Stimulated activated memory B cell treated with anti-CD40 and anti-IgM and Interleukin-4, amounts not matched to agents 10 μg/mL and 1 μg/mL and 100 μg/mL, for 72 hours (primary cell): ENCODE measurements around the gene NLRC5.
"Not testable (repeated sequence)": the region's sequence is repeated elsewhere in the genome, so short reads cannot be mapped to it uniquely, and the experiment has no call there.

Experiments used
- ATAC-seq: fragments of 150-1000 bp; cut with Tn5 transposase; 2 replicates; pipeline ENCODE4 v1.10.0; 2021
- H3K27ac Mint-ChIP-seq: one replicate; pipeline ENCODE4 v1.8.0; 2022; ENCODE audit warnings: mild to moderate bottlenecking, mixed read lengths
- H3K27me3 Mint-ChIP-seq: one replicate; pipeline ENCODE4 v1.8.0; 2022; ENCODE audit warnings: mixed read lengths
- H3K36me3 Mint-ChIP-seq: one replicate; pipeline ENCODE4 v1.8.0; 2022; ENCODE audit warnings: mixed read lengths
- H3K4me1 Mint-ChIP-seq: one replicate; pipeline ENCODE4 v1.8.0; 2022; ENCODE audit warnings: mixed read lengths
- H3K4me3 Mint-ChIP-seq: one replicate; pipeline ENCODE4 v1.8.0; 2022; ENCODE audit warnings: mild to moderate bottlenecking, moderate library complexity, mixed read lengths
- H3K9me3 Mint-ChIP-seq: one replicate; pipeline ENCODE4 v1.8.0; 2022; ENCODE audit warnings: mixed read lengths

NLRC5 gene

DNA sequence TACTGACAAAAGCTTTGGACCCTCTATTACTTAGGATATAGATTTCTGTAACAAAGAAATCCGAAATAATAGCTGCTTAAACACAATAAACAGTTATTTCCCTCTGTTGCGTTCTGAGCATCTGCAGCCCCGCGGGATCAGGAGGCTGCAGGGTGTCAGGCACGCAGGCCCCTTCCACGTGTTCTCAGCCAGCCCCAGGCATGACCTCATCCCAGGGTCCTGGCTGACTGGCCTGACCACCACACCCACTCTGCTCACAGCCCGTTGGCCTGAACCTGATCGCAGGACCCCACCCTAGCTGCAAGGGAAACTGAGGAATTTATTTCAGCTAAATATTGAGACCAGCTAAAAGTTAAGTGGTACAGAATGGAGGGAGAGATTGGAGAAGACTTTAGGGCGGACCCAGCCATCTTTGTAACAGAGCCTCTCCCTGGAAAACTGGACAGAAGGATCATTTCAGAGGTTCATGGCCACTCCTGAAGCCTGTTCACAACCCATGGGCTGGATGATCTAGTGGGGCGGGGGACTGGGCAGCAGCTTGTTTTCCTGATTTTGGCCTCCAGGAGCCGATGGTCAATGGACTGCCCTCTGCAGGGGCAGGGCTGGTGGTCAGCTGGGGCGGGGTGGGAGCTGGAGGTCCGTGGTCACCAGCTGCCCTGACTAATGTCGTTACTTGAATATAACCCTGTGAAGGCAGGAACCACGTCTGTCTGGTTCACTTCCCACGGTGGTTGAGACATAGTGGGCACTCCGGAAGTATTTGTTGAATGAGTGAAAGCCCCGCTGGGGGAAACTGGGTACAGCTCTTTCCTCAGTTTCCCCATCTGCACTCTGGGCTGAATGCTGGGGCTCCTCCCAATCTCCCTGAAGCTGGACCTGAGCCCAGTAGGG is 16.7 kb upstream of the NLRC5 start:
- H3K27me3 Mint-ChIP-seq, result no peaks in the 10 kb centered on the region
- no peak for ATAC-seq
- H3K27ac Mint-ChIP-seq, result peak overlapping the region; percentile 92
- H3K36me3 Mint-ChIP-seq, result peaks cover 5% of the 10 kb centered on the region
- no peaks in the 10 kb centered on the region for H3K9me3 Mint-ChIP-seq
- H3K4me3 Mint-ChIP-seq, result no peak overlapping the region
- H3K4me1 Mint-ChIP-seq, result peaks cover 98% of the 10 kb centered on the region

DNA sequence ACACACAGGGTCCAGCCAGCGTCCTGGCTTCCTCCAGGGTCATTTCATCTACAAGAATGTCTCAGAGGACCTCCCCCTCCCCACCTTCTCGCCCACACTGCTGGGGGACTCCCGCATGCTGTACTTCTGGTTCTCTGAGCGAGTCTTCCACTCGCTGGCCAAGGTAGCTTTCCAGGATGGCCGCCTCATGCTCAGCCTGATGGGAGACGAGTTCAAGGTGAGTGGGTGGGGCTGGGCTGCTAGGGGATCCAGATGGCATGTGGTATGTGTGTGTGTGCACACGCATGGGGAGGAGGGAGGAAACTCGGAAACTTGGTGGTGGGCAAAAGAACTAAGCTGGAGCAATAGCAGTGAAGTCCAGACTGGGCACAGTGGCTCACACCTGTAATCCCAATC is 16.1 kb upstream of the NLRC5 start:
- Mint-ChIP-seq H3K4me1 (peaks cover 92% of the 10 kb centered on the region), H3K9me3 (no peaks in the 10 kb centered on the region), H3K36me3 (peaks cover 5% of the 10 kb centered on the region), H3K4me3 (peak overlapping the region; percentile 27), H3K27ac (peak overlapping the region; percentile 92), H3K27me3 (no peaks in the 10 kb centered on the region)
- no peak for ATAC-seq

DNA sequence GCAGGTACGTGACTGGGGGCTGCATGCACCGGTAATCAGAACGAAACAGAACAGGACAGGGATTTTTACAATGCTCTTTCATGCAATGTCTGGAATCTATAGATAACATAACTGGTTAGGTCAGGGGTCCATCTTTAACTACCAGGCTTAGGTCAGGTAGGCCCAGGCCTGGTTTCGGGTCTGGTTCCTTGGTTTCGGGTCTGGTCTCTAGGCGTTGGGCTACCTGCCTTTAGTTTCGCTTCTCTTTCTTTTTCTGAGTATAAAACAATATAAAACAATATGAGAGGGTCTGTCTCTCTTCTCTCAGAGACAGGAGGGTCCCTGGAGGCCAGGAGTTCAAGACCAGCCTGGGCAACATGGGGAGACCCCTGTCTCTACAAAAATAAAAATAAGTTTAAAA is 15.5 kb upstream of the NLRC5 start:
- H3K27me3 Mint-ChIP-seq, H3K9me3 Mint-ChIP-seq, ATAC-seq, H3K36me3 Mint-ChIP-seq: not testable (repeated sequence)
- Mint-ChIP-seq H3K27ac (peak overlapping the region; percentile 92), H3K4me3 (peak overlapping the region; percentile 11), H3K4me1 (peaks cover 86% of the 10 kb centered on the region)

DNA sequence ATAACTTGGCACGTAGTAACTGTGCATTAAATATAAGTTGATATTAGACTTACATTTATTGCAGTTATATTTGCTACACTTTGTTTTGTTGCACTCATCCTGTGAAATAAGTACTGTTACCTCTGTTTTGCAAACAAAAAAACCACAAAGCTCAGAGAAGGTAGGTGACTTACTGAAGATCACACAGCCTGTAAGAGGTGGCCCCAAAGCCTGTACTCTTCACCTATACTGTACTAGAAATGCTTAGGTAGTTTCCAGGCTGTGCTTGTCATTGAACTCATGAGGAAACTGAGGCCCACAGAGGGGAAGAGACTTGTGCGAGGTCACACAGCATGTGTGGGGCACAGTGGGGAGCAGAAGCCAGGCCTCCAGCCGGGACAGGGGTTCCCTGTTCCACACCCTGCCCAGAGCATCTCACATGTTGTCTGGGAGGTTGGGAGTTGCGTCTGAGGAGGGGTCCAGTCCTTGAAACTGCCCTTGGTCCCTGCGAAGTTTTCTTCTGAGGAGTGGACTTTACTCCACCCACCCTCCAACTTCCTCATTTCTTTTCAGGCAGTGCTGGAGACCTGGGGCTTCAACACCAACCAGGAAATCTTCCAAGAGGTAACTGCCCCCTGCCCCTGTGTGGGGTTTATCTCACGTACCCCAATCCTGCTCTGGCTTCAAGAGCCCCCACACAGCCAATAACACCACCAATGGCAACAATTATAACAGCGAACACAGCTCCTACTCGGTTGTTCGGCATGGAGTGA is 14.6 kb upstream of the NLRC5 start:
- H3K27ac Mint-ChIP-seq, result peak overlapping the region; percentile 92
- peaks cover 5% of the 10 kb centered on the region for H3K36me3 Mint-ChIP-seq
- no peak overlapping the region for H3K4me3 Mint-ChIP-seq
- peaks cover 87% of the 10 kb centered on the region for H3K4me1 Mint-ChIP-seq
- ATAC-seq, result no peak
- H3K27me3 Mint-ChIP-seq, result no peaks in the 10 kb centered on the region
- H3K9me3 Mint-ChIP-seq, result no peaks in the 10 kb centered on the region

DNA sequence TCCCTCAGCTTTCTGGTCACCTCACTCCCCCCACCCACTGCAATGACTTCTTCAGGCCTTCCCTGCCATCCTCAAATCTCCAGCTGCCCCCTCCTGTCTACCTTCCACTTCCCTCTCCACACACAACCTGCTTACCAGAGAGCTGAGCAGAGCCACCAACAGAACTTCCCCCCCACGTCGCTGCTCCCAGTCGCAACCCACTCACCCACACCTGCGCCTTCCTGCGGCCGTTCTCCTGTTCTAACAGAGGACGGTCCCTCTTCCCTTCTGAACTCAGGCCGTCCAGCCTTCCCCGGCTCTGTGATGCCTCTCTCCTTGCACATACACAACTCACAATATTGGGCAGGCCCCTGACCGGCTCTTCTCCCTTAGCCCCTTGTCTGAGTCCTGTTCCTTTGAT is 13.6 kb upstream of the NLRC5 start:
- no peaks in the 10 kb centered on the region for H3K9me3 Mint-ChIP-seq
- H3K27me3 Mint-ChIP-seq, result no peaks in the 10 kb centered on the region

DNA sequence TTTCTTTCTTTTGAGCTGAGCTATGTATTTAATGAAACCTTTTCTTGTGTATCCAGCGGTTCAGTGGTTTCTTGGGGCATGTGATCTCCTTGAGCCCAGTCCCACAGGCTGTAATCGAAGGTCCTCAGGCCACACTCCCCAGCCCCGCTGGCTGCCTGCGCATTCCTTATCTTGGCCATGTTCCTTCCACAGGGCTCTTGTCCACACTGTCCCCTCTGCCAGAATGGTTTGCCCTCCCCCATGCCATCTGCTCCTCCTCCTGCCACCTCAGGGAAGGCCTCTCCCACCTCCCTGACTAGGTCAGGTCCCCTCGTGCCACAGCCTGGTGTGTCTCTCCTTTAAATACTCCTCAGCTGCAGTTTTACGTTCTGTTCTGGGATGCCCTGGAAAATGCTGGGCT is 12.1 kb upstream of the NLRC5 start:
- ATAC-seq, result no peak
- Mint-ChIP-seq H3K36me3 (peaks cover 24% of the 10 kb centered on the region), H3K27ac (peak overlapping the region; percentile 92), H3K9me3 (no peaks in the 10 kb centered on the region), H3K4me3 (no peak overlapping the region), H3K4me1 (peaks cover 87% of the 10 kb centered on the region), H3K27me3 (no peaks in the 10 kb centered on the region)

More for the DNA sequence above, 13.6 kb upstream of the NLRC5 start:
- no peak for ATAC-seq
- H3K4me3 Mint-ChIP-seq, result no peak overlapping the region
- peaks cover 87% of the 10 kb centered on the region for H3K4me1 Mint-ChIP-seq
- peaks cover 12% of the 10 kb centered on the region for H3K36me3 Mint-ChIP-seq
- H3K27ac Mint-ChIP-seq, result peak overlapping the region; percentile 92

DNA sequence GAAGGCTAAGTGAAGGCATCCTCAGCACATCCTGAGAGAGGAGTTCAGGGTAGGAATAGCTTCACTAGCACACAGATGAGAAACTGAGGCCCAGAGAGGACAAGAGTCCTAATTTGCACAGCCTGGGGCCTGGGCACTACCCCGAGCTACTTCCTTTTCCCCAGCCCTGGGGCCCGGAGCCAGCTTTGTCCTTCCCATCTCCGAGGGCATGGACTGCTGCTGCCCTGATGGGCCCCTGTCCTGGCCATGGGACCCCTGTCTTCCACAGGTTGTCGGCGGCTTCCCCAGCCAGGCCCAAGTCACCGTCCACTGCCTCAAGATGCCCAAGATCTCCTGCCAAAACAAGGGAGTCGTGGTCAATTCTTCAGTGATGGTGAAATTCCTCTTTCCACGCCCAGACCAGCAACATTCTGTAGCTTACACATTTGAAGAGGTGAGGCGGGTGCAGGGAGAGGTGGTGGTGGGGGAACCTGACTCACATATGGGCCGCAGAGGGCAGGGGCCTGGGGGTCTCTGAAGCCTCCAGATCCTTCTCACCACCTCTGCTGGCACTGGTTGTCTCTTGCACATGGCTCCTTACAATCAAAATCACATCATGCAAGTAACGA is 11.4 kb upstream of the NLRC5 start:
- Mint-ChIP-seq H3K9me3 (no peaks in the 10 kb centered on the region), H3K4me3 (no peak overlapping the region), H3K27ac (peak overlapping the region; percentile 92)

DNA sequence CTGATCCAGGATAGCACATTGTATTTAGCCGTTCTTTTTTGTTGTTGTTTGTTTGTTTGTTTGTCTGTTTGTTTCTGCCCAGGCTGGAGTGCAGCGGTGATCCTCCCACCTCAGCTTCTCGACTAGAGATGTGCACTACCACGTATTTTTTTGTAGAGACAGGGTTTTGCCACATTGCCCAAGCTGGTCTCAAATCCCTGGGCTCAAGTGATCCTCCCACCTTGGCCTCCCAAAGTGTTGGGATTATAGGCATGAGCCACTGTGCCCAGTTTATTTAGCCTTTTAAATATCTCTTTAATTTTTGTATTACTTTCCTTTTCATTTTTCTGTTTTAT is 9.2 kb upstream of the NLRC5 start:
- Mint-ChIP-seq H3K9me3 (no peaks in the 10 kb centered on the region), H3K27me3 (no peaks in the 10 kb centered on the region), H3K4me3 (no peak overlapping the region), H3K4me1 (peaks cover 87% of the 10 kb centered on the region), H3K27ac (peak overlapping the region; percentile 99), H3K36me3 (peaks cover 44% of the 10 kb centered on the region)
- no peak for ATAC-seq

More for the DNA sequence above, 11.4 kb upstream of the NLRC5 start:
- H3K36me3 Mint-ChIP-seq, result peaks cover 31% of the 10 kb centered on the region
- H3K27me3 Mint-ChIP-seq, result no peaks in the 10 kb centered on the region
- no peak for ATAC-seq
- H3K4me1 Mint-ChIP-seq, result peaks cover 87% of the 10 kb centered on the region

DNA sequence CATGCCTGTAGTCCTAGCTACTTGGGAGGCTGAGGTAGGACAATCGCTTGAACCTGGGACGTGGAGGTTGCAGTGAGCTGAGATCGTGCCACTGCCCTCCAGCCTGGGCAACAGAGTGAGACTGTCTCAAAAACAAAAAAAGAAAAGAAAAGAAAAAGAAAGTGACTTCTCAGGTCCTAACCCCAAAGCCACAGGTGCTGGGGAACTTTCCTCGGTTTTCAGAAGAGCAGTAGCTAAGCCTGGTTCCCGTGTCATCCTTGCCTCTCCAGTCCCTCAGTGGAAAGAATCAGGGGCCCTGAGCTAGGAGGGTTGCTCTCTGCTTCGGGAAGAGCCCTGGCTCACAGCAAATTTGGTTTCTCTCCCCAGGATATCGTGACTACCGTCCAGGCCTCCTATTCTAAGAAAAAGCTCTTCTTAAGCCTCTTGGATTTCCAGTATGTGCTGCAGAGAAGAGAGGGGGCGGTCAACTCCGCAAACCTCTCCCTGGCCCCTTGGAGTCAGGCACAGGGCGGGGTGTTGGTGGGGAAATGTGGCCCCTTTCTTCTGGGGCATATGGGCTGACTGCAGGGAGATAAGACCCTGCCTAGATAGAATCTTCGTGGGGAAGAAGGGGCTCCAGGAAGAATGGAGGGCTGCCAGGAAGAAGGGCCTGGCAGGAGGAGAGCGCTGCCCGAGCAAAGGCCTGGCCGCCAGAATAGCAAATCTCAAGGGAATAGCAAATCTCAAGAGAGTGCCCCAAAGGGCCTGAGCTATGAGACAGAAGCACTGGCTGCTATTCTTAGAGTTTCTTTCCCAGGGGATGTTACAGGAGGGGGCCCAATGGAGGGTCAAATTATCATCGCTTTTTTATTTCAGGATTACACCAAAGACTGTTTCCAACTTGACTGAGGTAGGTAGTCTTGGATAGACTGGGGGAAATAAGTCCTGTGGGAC is 8.3 kb upstream of the NLRC5 start:
- peaks cover 87% of the 10 kb centered on the region for H3K4me1 Mint-ChIP-seq
- peak overlapping the region; percentile 99 for H3K27ac Mint-ChIP-seq
- ATAC-seq, result peak; percentile 79
- no peaks in the 10 kb centered on the region for H3K27me3 Mint-ChIP-seq
- peak overlapping the region; percentile 63 for H3K4me3 Mint-ChIP-seq
- H3K9me3 Mint-ChIP-seq, result no peaks in the 10 kb centered on the region
- peaks cover 44% of the 10 kb centered on the region for H3K36me3 Mint-ChIP-seq

DNA sequence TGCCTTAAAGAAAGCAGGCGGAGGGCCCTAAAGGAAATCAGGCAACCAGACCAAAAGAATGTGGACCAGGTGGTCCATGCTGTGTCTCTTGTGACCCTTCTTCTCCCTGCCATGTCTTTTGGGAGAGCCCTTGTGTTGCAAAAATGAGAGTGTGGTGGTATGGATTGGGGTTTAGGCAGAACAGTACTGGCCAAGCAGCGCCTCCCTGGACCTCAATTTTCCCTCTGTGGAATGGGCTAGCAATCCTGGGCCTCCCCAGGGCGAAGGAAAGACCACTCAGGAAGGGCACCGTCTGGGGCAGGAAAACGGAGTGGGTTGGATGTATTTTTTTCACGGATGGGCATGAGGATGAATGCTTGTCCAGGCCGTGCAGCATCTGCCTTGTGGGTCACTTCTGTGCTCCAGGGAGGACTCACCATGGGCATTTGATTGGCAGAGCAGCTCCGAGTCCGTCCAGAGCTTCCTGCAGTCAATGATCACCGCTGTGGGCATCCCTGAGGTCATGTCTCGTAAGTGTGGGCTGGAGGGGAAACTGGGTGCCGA is 7.6 kb upstream of the NLRC5 start:
- Mint-ChIP-seq H3K4me1 (peaks cover 87% of the 10 kb centered on the region), H3K4me3 (peak overlapping the region; percentile 63), H3K27ac (peak overlapping the region; percentile 99), H3K36me3 (peaks cover 44% of the 10 kb centered on the region), H3K27me3 (no peaks in the 10 kb centered on the region), H3K9me3 (no peaks in the 10 kb centered on the region)
- no peak for ATAC-seq

DNA sequence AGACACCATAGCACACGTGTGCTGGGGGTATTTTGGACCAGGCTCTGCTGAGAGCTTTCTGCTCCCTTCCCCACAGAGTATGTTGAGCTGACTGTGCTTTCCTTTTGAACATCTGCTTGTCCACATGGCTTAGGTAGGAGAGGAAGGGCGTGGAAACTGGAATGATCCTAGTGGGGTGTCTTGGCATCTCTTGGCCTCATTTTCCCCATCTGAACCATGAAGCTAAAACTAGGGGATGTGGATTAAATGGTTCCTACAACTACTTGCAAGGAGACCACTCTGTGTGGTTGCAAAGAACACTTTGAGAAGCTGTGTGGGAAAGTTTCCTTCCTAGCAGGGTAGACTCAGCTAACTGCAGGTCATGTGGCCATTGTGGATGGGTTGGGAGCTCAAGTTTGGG is 6.7 kb upstream of the NLRC5 start:
- Mint-ChIP-seq H3K27ac (peak overlapping the region; percentile 99), H3K4me1 (peaks cover 89% of the 10 kb centered on the region), H3K4me3 (no peak overlapping the region)

DNA sequence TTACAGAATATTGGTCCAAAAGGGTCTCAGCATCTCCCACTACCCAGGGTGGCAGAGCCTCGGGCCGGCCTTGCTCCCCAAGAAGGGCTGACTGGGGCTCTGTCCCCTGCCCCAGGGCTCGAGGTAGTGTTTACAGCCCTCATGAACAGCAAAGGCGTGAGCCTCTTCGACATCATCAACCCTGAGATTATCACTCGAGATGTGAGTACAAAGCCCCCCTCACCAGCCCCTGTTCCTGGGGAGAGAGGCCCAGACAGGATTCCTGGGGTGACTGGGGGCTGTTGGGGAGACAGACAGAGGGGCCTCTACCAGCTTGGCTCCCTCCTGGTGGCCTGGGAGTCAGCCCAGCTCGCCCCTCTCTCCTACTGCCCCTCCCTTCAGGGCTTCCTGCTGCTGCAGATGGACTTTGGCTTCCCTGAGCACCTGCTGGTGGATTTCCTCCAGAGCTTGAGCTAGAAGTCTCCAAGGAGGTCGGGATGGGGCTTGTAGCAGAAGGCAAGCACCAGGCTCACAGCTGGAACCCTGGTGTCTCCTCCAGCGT is 6.1 kb upstream of the NLRC5 start:
- Mint-ChIP-seq H3K36me3 (peaks cover 54% of the 10 kb centered on the region), H3K4me3 (no peak overlapping the region), H3K9me3 (no peaks in the 10 kb centered on the region), H3K27ac (peak overlapping the region; percentile 99), H3K27me3 (no peaks in the 10 kb centered on the region), H3K4me1 (peaks cover 94% of the 10 kb centered on the region)
- ATAC-seq, result no peak

More for the DNA sequence above, 6.7 kb upstream of the NLRC5 start:
- Mint-ChIP-seq H3K36me3 (peaks cover 48% of the 10 kb centered on the region), H3K9me3 (no peaks in the 10 kb centered on the region), H3K27me3 (no peaks in the 10 kb centered on the region)
- ATAC-seq, result no peak

DNA sequence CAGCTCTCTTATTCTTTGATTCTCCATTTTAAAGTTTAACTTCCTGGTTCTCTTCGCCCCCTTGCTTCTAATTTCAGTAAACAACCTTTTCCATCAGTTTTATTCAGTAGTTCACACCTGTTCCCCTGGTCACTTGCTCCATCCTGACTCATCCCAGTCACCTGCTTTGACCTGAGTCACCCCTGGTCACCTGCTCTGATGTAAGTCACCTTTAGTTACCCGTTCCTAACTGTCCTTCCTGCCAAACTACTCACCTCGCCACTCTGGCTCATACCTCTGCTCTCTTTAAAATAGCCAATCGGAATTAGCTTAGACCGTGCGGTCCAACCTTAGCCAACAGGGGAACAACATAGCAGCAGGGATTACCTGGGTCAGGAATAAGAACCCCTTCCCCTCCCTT is 4.7 kb upstream of the NLRC5 start:
- Mint-ChIP-seq H3K9me3 (no peaks in the 10 kb centered on the region), H3K36me3 (peaks cover 54% of the 10 kb centered on the region), H3K27me3 (no peaks in the 10 kb centered on the region), H3K27ac (peak overlapping the region; percentile 99), H3K4me1 (peaks cover 95% of the 10 kb centered on the region), H3K4me3 (peak overlapping the region; percentile 52)
- ATAC-seq, result no peak

DNA sequence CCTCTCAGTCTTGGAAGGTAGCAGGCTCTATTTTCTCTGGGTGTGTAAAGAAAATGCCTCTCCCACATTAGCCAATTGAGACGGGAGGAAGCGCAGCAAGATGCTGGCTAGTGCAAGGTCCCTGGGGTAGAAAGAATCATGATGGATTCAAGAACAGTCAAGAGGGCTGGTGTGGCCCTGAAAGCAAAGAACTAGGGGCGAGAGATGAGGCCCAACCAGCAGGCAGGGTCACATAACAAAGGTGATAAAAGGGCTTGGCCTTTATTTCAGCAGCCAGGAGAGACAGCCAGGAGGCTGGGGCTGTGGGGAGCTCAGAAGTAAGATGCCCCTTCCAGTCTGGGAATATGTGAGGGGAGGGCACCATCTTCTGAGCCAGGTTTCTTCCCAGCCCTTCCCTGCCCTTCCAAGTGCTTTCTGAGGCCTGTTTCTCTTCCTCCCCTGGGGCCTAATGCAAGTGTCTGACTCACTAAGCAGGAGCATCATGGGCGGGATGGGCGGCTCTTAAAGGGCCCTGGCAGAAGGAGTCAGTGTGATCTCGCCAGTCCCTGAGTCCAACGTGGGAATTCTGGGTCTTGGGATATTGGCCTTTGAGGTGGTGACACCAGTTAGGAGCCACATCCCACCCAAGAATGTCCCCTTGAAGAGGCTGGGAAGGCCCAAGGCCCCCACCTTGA is 3.9 kb upstream of the NLRC5 start:
- H3K27me3 Mint-ChIP-seq, result no peaks in the 10 kb centered on the region
- no peak for ATAC-seq
- H3K4me3 Mint-ChIP-seq, result peak overlapping the region; percentile 6
- H3K9me3 Mint-ChIP-seq, result no peaks in the 10 kb centered on the region
- H3K4me1 Mint-ChIP-seq, result peaks cover 92% of the 10 kb centered on the region
- peaks cover 54% of the 10 kb centered on the region for H3K36me3 Mint-ChIP-seq
- peak overlapping the region; percentile 99 for H3K27ac Mint-ChIP-seq
